ENCODE data around the gene FIZ1. TPM values are rescaled to one million over a fixed set of nuclear protein-coding genes. Genes with fewer than 3 reads are reported as not detected.

FIZ1 gene
- total RNA-seq, 1 donor from 2014 or later, result 4.8 TPM

GRCh38 chr19:55620410-55621204, 21.3 kb upstream of the FIZ1 start:
- H2AFZ ChIP-seq (replicated peaks), result no peak overlapping the region
- Mint-ChIP-seq H3K36me3 (peaks cover 18% of the 10 kb centered on the region), H3K4me3 (peak overlapping the region; percentile 59), H3K9me3 (no peaks in the 10 kb centered on the region), H3K27me3 (ENCODE audit: insufficient read depth, low read depth) (peaks cover 7% of the 10 kb centered on the region), H3K4me1 (peaks cover 28% of the 10 kb centered on the region), H3K27ac (peak overlapping the region; percentile 72)
- H3K27me3 ChIP-seq, result no peaks in the 10 kb centered on the region
- no peak overlapping the region for H3K4me2 ChIP-seq
- H3K4me3 ChIP-seq, result no peak overlapping the region
- peaks cover 12% of the 10 kb centered on the region for H3K79me2 ChIP-seq (ENCODE audit: low read depth)
- no peaks in the 10 kb centered on the region for H3K9me3 ChIP-seq (ENCODE audit: low read depth)
- no peak for DNase-seq (ENCODE audit: low spot score)
- peaks cover 26% of the 10 kb centered on the region for H3F3A ChIP-seq (ENCODE audit: low read depth)
- H3K4me1 ChIP-seq, result peaks cover 5% of the 10 kb centered on the region
- no peaks in the 10 kb centered on the region for H3K36me3 ChIP-seq
- H3K27ac ChIP-seq, result no peak overlapping the region
- TF ChIP-seq, protein P1, sequence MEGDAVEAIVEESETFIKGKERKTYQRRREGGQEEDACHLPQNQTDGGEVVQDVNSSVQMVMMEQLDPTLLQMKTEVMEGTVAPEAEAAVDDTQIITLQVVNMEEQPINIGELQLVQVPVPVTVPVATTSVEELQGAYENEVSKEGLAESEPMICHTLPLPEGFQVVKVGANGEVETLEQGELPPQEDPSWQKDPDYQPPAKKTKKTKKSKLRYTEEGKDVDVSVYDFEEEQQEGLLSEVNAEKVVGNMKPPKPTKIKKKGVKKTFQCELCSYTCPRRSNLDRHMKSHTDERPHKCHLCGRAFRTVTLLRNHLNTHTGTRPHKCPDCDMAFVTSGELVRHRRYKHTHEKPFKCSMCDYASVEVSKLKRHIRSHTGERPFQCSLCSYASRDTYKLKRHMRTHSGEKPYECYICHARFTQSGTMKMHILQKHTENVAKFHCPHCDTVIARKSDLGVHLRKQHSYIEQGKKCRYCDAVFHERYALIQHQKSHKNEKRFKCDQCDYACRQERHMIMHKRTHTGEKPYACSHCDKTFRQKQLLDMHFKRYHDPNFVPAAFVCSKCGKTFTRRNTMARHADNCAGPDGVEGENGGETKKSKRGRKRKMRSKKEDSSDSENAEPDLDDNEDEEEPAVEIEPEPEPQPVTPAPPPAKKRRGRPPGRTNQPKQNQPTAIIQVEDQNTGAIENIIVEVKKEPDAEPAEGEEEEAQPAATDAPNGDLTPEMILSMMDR (IDR thresholded peaks at IDR 0.05), result no peak
- no peak for TF ChIP-seq EZH2 (IDR thresholded peaks at IDR 0.05)
- no peak for TF ChIP-seq EZH2phosphoT487 (IDR thresholded peaks at IDR 0.05)
- no peak overlapping the region for H3K9ac ChIP-seq
- peaks cover 12% of the 10 kb centered on the region for H4K20me1 ChIP-seq (ENCODE audit: low read depth)

DNA sequence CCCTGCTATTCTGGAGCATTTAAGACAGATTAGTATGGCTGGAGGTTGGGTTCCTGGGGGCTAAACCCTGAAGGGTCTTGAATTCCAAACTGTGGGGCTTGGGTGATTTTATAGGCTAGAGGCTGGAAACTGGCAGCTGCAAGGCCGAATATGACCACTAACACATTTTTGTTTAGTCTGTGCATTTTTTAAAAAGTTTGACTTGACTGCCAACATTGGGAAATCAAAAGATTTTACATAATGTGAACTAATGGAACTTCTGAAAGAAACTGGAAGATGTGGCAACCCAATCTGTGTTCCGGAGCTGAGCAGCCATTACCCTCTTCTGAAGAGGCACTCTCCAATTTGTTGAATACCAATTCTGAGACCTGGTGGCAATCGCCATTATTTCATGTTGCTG, 20.0 kb upstream of the FIZ1 start:
- Histone ChIP-seq H3K27me3 (no peaks in the 10 kb centered on the region), H3K36me3 (no peaks in the 10 kb centered on the region), H2AFZ (replicated peaks) (no peak overlapping the region), H3K9ac (no peak overlapping the region), H3K27ac (no peak overlapping the region), H3F3A (ENCODE audit: low read depth) (peaks cover 17% of the 10 kb centered on the region), H3K4me1 (no peaks in the 10 kb centered on the region), H3K79me2 (ENCODE audit: low read depth) (peaks cover 12% of the 10 kb centered on the region), H3K4me2 (no peak overlapping the region), H4K20me1 (ENCODE audit: low read depth) (peaks cover 12% of the 10 kb centered on the region), H3K9me3 (ENCODE audit: low read depth) (no peaks in the 10 kb centered on the region), H3K4me3 (no peak overlapping the region)
- TF ChIP-seq, protein P1 (IDR thresholded peaks at IDR 0.05), result no peak
- TF ChIP-seq EZH2 (IDR thresholded peaks at IDR 0.05) (no peak), EZH2phosphoT487 (IDR thresholded peaks at IDR 0.05) (no peak)
- peaks cover 7% of the 10 kb centered on the region for H3K27me3 Mint-ChIP-seq (ENCODE audit: insufficient read depth, low read depth)
- H3K4me1 Mint-ChIP-seq, result peaks cover 21% of the 10 kb centered on the region
- H3K4me3 Mint-ChIP-seq, result no peak overlapping the region
- no peaks in the 10 kb centered on the region for H3K9me3 Mint-ChIP-seq
- H3K27ac Mint-ChIP-seq, result no peak overlapping the region
- H3K36me3 Mint-ChIP-seq, result peaks cover 18% of the 10 kb centered on the region
- DNase-seq (ENCODE audit: low spot score), result no peak

- no peak for DNase-seq (ENCODE audit: low spot score)
- TF ChIP-seq, protein P1 (IDR thresholded peaks at IDR 0.05), result no peak
- TF ChIP-seq EZH2phosphoT487 (IDR thresholded peaks at IDR 0.05), result no peak
- TF ChIP-seq EZH2 (IDR thresholded peaks at IDR 0.05), result no peak
- Mint-ChIP-seq H3K4me1 (peaks cover 15% of the 10 kb centered on the region), H3K27me3 (ENCODE audit: insufficient read depth, low read depth) (peaks cover 7% of the 10 kb centered on the region), H3K9me3 (no peaks in the 10 kb centered on the region), H3K4me3 (peak overlapping the region; percentile 33), H3K36me3 (peaks cover 18% of the 10 kb centered on the region), H3K27ac (peak overlapping the region; percentile 82)
- H2AFZ ChIP-seq (replicated peaks), result no peak overlapping the region
- H3F3A ChIP-seq (ENCODE audit: low read depth), result peaks cover 11% of the 10 kb centered on the region
- no peak overlapping the region for H3K27ac ChIP-seq
- peaks cover 7% of the 10 kb centered on the region for H3K79me2 ChIP-seq (ENCODE audit: low read depth)
- H3K27me3 ChIP-seq, result no peaks in the 10 kb centered on the region
- H3K4me1 ChIP-seq, result no peaks in the 10 kb centered on the region
- H3K9me3 ChIP-seq (ENCODE audit: low read depth), result no peaks in the 10 kb centered on the region
- no peaks in the 10 kb centered on the region for H3K36me3 ChIP-seq
- H4K20me1 ChIP-seq (ENCODE audit: low read depth), result peaks cover 7% of the 10 kb centered on the region
- H3K4me3 ChIP-seq, result no peak overlapping the region
- no peak overlapping the region for H3K4me2 ChIP-seq
- no peak overlapping the region for H3K9ac ChIP-seq
Measured at GRCh38 chr19:55618426-55618825, 19.1 kb upstream of the FIZ1 start.

All from neural progenitor cell (in vitro differentiated cells).